ENCODE measurements around the gene RHOT2.

RHOT2 gene

GRCh38 chr16:647173-647902 lies 20.6 kb upstream of the RHOT2 start:
- DNase-seq (ENCODE audit: low spot score), result no peak

- DNase-seq (ENCODE audit: low spot score), result no peak
Measured at GRCh38 chr16:648071-648780, 19.7 kb upstream of the RHOT2 start.

- peak; percentile 94 for DNase-seq (ENCODE audit: low spot score)
Measured at GRCh38 chr16:648781-649589, 18.9 kb upstream of the RHOT2 start, which contains the start of gene WDR90. WDR90 (plus strand) TSS chr16:649365; CDS start chr16:649417, 52 bp downstream.

GRCh38 chr16:649631-650030 lies 18.3 kb upstream of the RHOT2 start:
- DNase-seq (ENCODE audit: low spot score), result no peak

- DNase-seq (ENCODE audit: low spot score), result no peak
Measured at GRCh38 chr16:651844-652243, 16.1 kb upstream of the RHOT2 start.

- DNase-seq (ENCODE audit: low spot score), result no peak
Measured at GRCh38 chr16:652454-653305, 15.3 kb upstream of the RHOT2 start.

- no peak for DNase-seq (ENCODE audit: low spot score)
Measured at GRCh38 chr16:654034-654433, 13.9 kb upstream of the RHOT2 start.

GRCh38 chr16:657487-657886 lies 10.4 kb upstream of the RHOT2 start:
- DNase-seq (ENCODE audit: low spot score), result no peak

GRCh38 chr16:658679-659571 lies 9.0 kb upstream of the RHOT2 start:
- DNase-seq (ENCODE audit: low spot score), result no peak

- DNase-seq (ENCODE audit: low spot score), result no peak
Measured at GRCh38 chr16:659618-660017, 8.3 kb upstream of the RHOT2 start.

GRCh38 chr16:660132-660458 lies 7.8 kb upstream of the RHOT2 start:
- DNase-seq (ENCODE audit: low spot score), result no peak

- no peak for DNase-seq (ENCODE audit: low spot score)
Measured at GRCh38 chr16:660459-661183, 7.3 kb upstream of the RHOT2 start.

GRCh38 chr16:661184-661821 lies 6.6 kb upstream of the RHOT2 start:
- no peak for DNase-seq (ENCODE audit: low spot score)

- no peak for DNase-seq (ENCODE audit: low spot score)
Measured at GRCh38 chr16:662095-662494, 5.8 kb upstream of the RHOT2 start.

- DNase-seq (ENCODE audit: low spot score), result no peak
Measured at GRCh38 chr16:662597-662996, 5.3 kb upstream of the RHOT2 start.

- no peak for DNase-seq (ENCODE audit: low spot score)
Measured at GRCh38 chr16:666572-666971, 1.4 kb upstream of the RHOT2 start.

GRCh38 chr16:667113-667779 lies 686 bp upstream of the RHOT2 start:
- no peak for DNase-seq (ENCODE audit: low spot score)

GRCh38 chr16:668519-669171 lies 713 bp downstream of the RHOT2 start:
- no peak for DNase-seq (ENCODE audit: low spot score)

GRCh38 chr16:669666-670065 lies 1.7 kb downstream of the RHOT2 start:
- DNase-seq (ENCODE audit: low spot score), result no peak
